Smooth muscle cell (in vitro differentiated cells): ENCODE data around the gene LRRC53. TPM values are rescaled to one million over a fixed set of nuclear protein-coding genes. Genes with fewer than 3 reads are reported as not detected.

Experiments
- DNase-seq: peaks from one replicate; lab custom pipeline; 2025; ENCODE audit not compliant: unreplicated experiment; lab: John Stamatoyannopoulos, UW
- H2AFZ ChIP-seq: fragments of 200-600 bp; sonication (generic); 2 replicates; pipeline ENCODE4 v1.6.0; 2016; ENCODE audit warnings: antibody characterized with exemption, low read depth, mild to moderate bottlenecking
- H3F3A ChIP-seq: fragments of 200-600 bp; sonication (generic); 2 replicates; pipeline ENCODE4 v1.6.0; 2017; ENCODE audit warnings: antibody characterized with exemption, low read depth
- H3K27ac ChIP-seq: fragments of 200-600 bp; sonication (generic); 2 replicates; pipeline ENCODE4 v1.5.1; 2016; ENCODE audit warnings: low read depth, mild to moderate bottlenecking
- H3K27me3 ChIP-seq: fragments of 200-600 bp; sonication (generic); 2 replicates; pipeline ENCODE4 v1.6.1; 2016; ENCODE audit warnings: low read depth, mild to moderate bottlenecking
- H3K36me3 ChIP-seq: fragments of 200-600 bp; sonication (generic); 2 replicates; pipeline ENCODE4 v1.5.1; 2016; ENCODE audit warnings: low read depth
- H3K4me1 ChIP-seq: fragments of 200-600 bp; sonication (generic); 2 replicates; pipeline ENCODE4 v1.5.1; 2016; ENCODE audit warnings: low read depth
- H3K4me2 ChIP-seq: fragments of 200-600 bp; sonication (generic); 2 replicates; pipeline ENCODE4 v1.6.0; 2016; ENCODE audit warnings: mild to moderate bottlenecking
- H3K4me3 ChIP-seq: fragments of 200-600 bp; sonication (generic); 2 replicates; pipeline ENCODE4 v1.5.1; 2016; ENCODE audit warnings: mild to moderate bottlenecking
- H3K79me2 ChIP-seq: fragments of 200-600 bp; sonication (generic); 2 replicates; pipeline ENCODE4 v1.6.0; 2016; ENCODE audit warnings: low read depth, mild to moderate bottlenecking
- H3K9ac ChIP-seq: fragments of 200-600 bp; sonication (generic); 2 replicates; pipeline ENCODE4 v1.6.0; 2016; ENCODE audit warnings: low read depth
- H3K9me3 ChIP-seq: fragments of 200-600 bp; sonication (generic); replicated peaks from 2 replicates; pipeline ENCODE4 v1.5.1; 2016; ENCODE audit warnings: low read depth
- H4K20me1 ChIP-seq: fragments of 200-600 bp; sonication (generic); 2 replicates; pipeline ENCODE4 v1.6.0; 2016; ENCODE audit warnings: low read depth
- CTCF ChIP-seq: fragments of 200-600 bp; sonication (generic); IDR thresholded peaks from 2 replicates; pipeline ENCODE4 v1.5.1; 2017; ENCODE audit warnings: borderline replicate concordance, mild to moderate bottlenecking, antibody characterized with exemption; ENCODE audit not compliant: insufficient read depth, poor library complexity, severe bottlenecking
- WGBS: methylation state at CpG from one replicate; pipeline ENCODE4 v1.1.7; 2016; ENCODE audit warnings: low lambda C conversion rate; 5-methylcytosine and 5-hydroxymethylcytosine counted together
- polyA plus RNA-seq: library from polyadenylated mRNA; unstranded; fragments of >200 nt; fragmentation: Nextera tagmentation; extraction: Ambion mirVana; gene quantifications from 2 replicates; pipeline ENCODE4 v1.2.1, GENCODE V29; 2016
- total RNA-seq: library from RNA; depleted of rRNA; stranded (reverse); fragments of >200 nt; gene quantifications from 2 replicates; pipeline ENCODE4 v1.2.3, GENCODE V29; 2014

Gene LRRC53
- total and polyA plus RNA-seq, 2 experiments from 2014 or later, result not detected

GRCh38 chr1:74528123-74528522 is 15.7 kb upstream of the LRRC53 start:
- 93% methylated on average over 4 of the region's 4 CpGs for WGBS
- H3K79me2 ChIP-seq, result no peaks in the 10 kb centered on the region
- no peaks in the 10 kb centered on the region for H4K20me1 ChIP-seq
- TF ChIP-seq CTCF, result no peak
- no peak overlapping the region for H2AFZ ChIP-seq
- no peaks in the 10 kb centered on the region for H3K36me3 ChIP-seq
- H3K9me3 ChIP-seq, result no peaks in the 10 kb centered on the region
- peaks cover 5% of the 10 kb centered on the region for H3F3A ChIP-seq
- H3K27me3 ChIP-seq, result no peaks in the 10 kb centered on the region
- H3K27ac ChIP-seq, result no peak overlapping the region
- H3K4me1 ChIP-seq, result no peaks in the 10 kb centered on the region
- no peak overlapping the region for H3K4me2 ChIP-seq
- no peak overlapping the region for H3K4me3 ChIP-seq
- no peak for DNase-seq
- no peak overlapping the region for H3K9ac ChIP-seq

- H3K4me3 ChIP-seq, result no peak overlapping the region
- no peaks in the 10 kb centered on the region for H3K36me3 ChIP-seq
- no peaks in the 10 kb centered on the region for H3K4me1 ChIP-seq
- no peak for DNase-seq
- peak overlapping the region; percentile 63 for H3K4me2 ChIP-seq
- WGBS, result 15% methylated on average over 2 of the region's 2 CpGs
- peak overlapping the region; percentile 40 for H3K27ac ChIP-seq
- no peaks in the 10 kb centered on the region for H3K9me3 ChIP-seq
- H3K9ac ChIP-seq, result no peak overlapping the region
- no peak for TF ChIP-seq CTCF
- H2AFZ ChIP-seq, result no peak overlapping the region
- H3K79me2 ChIP-seq, result no peaks in the 10 kb centered on the region
- H3K27me3 ChIP-seq, result no peaks in the 10 kb centered on the region
- H3F3A ChIP-seq, result peaks cover 5% of the 10 kb centered on the region
- no peaks in the 10 kb centered on the region for H4K20me1 ChIP-seq
Measured at GRCh38 chr1:74526708-74527107, 14.3 kb upstream of the LRRC53 start.

- no peak for TF ChIP-seq CTCF
- 74% methylated on average over 2 of the region's 2 CpGs for WGBS
- Histone ChIP-seq H3K79me2 (no peaks in the 10 kb centered on the region), H3K36me3 (no peaks in the 10 kb centered on the region), H3K27ac (no peak overlapping the region), H3K4me1 (no peaks in the 10 kb centered on the region), H3K9me3 (no peaks in the 10 kb centered on the region), H2AFZ (no peak overlapping the region), H3K4me3 (no peak overlapping the region), H3K4me2 (no peak overlapping the region), H3K9ac (no peak overlapping the region), H3F3A (peaks cover 5% of the 10 kb centered on the region), H4K20me1 (no peaks in the 10 kb centered on the region), H3K27me3 (no peaks in the 10 kb centered on the region)
- no peak for DNase-seq
Measured at GRCh38 chr1:74523873-74524480, 11.6 kb upstream of the LRRC53 start.

- Histone ChIP-seq H3K4me2 (no peak overlapping the region), H3K4me1 (no peaks in the 10 kb centered on the region), H4K20me1 (no peaks in the 10 kb centered on the region), H3K9ac (no peak overlapping the region), H3K27me3 (no peaks in the 10 kb centered on the region), H3K36me3 (no peaks in the 10 kb centered on the region), H3K9me3 (no peaks in the 10 kb centered on the region), H2AFZ (no peak overlapping the region), H3F3A (peaks cover 5% of the 10 kb centered on the region), H3K4me3 (no peak overlapping the region), H3K27ac (no peak overlapping the region), H3K79me2 (no peaks in the 10 kb centered on the region)
- TF ChIP-seq CTCF, result no peak
- WGBS, result 27% methylated on average over 4 of the region's 4 CpGs
- no peak for DNase-seq
Measured at GRCh38 chr1:74522148-74522547, 9.7 kb upstream of the LRRC53 start.
